Mesenteric fat pad (tissue), 1 donor: Measurements from ENCODE around the gene FBXL20. TPM values are rescaled to one million over a fixed set of nuclear protein-coding genes. Genes with fewer than 3 reads are reported as not detected.
"Not testable (repeated sequence)": the region's sequence is repeated elsewhere in the genome, so short reads cannot be mapped to it uniquely, and the experiment has no call there.

Experiments
- DNase-seq: peaks from one replicate; pipeline ENCODE4 v3.0.0-alpha.2; 2020; ENCODE audit warnings: low spot score
- total RNA-seq: library from RNA; stranded (reverse); fragmentation: NEBNext Ultra II Directional; extraction: Animal tissue kit (Norgen Biotek cat#: 25700); gene quantifications from one replicate; pipeline ENCODE4 v1.2.1, GENCODE V29; 2021
- donor health status: DM: yes; HTN: yes; CAD: no.

Gene FBXL20
- total RNA-seq, 1 donor from 2014 or later, result 17.4 TPM

- not testable (repeated sequence) for DNase-seq
These were observed 67.2 kb downstream of the FBXL20 start for GRCh38 chr17:39334008-39334744.

DNA sequence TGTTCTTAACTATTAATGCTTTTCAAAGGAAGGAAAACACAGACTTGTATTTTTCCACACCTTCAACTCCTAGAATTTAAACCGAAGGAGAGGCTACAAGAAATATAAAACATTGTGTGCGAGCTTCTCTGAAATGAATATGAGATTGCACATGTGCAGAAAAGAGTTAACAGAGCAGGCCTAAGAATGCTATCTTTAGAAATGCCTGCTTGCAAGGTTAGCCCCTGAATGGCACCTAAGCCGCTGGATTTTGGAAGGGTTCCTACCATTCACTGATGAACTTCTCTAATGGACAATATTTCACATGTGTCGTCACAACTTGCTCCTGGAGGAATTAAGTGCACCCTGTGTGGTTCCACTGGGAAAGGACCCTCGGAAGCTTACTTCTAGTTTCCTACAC is 69.3 kb downstream of the FBXL20 start:
- DNase-seq, result no peak

- no peak for DNase-seq
These were observed 72.6 kb downstream of the FBXL20 start for GRCh38 chr17:39328815-39329214.

GRCh38 chr17:39327109-39327508 is 74.3 kb downstream of the FBXL20 start:
- no peak for DNase-seq

DNA sequence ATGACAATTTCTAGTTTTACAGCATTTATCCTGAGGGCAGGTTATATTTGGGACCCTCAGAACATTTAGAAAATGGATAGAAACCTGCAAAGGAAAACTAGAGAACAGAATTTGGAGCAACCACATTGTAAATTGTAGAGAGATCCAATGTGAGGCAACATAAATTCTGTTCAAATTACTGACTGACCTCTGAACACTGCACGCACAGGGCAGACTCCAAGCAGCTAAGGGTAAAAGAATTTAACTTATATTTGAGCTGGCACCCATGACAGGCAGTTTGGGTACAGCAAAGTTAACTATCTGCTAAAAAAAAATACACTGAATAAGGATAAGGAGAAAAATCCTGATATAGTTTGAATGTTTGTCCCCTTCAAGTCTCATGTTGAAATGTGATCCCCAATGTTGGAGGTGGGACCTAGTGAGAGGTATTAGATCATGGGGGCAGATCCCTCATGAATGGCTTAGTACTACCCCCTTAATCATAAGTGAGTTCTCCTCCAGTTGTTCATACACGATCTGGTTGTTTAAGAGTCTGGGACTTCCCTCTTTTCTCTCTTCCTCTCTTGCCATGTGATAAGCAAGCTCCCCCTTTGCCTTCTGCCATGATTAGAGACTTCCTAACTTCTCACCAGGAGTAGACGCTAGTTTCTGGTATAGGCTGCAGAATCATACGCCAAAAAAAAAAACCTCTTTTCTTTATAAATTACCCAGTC is 75.7 kb downstream of the FBXL20 start:
- DNase-seq, result no peak

DNA sequence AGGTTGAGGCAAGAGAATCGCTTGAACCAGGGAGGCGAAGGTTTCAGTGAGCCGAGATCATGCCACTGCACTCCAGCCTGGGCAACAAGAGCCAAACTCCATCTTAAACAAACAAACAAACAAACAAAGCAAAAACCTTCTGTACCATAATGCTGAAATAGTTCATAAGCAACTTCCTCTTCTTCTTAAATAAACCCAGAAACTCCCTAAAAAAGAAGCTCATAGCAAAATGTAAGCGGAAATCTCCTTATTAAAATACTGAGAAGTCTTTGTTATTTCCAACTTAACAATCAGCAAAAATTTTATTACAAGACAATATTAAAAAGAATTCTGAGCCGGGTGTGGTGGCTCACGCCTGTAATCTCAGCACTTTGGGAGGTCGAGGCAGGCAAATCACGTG is 82.8 kb downstream of the FBXL20 start:
- no peak for DNase-seq

GRCh38 chr17:39306509-39307212 is 94.8 kb downstream of the FBXL20 start:
- no peak for DNase-seq

DNA sequence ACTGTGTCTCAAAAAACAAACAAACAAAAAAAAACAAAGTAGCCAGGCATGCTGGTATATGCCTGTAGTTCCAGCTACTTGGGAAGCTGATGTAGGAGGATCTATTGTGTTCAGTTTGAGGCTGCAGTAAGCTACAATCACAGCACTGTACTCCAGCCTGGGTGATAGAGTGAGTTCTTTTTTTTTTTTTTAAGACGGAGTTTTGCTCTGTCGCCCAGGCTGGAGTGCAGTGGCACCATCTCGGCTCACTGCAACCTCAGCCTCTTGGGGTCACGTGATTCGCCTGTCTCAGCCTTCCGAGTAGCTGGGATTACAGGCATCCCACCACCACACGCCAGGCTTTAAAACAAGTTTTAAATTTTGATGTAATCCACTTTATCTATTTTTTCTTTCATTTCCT is 95.4 kb downstream of the FBXL20 start:
- DNase-seq, result no peak

GRCh38 chr17:39304188-39304587 is 97.2 kb downstream of the FBXL20 start:
- no peak for DNase-seq

GRCh38 chr17:39294060-39294459 is 107.4 kb downstream of the FBXL20 start:
- DNase-seq, result no peak

DNA sequence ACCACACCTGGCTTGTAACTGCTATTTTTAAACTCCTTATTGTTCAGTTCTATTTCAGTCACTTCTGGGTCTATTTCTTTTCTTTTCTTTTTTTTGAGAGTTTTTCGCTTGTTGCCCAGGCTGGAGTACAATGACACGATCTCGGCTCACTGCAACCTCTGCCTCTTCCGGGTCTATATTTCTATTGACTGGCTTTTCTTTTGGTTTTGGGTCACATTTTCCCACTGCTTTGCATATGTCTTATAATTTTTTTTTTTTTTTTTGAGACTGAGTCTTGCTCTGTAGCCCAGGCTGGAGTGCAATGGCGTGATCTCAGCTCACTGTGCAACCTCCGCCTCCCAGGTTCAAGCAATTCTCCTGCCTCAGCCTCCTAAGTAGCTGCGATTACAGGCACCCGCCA is 108.9 kb downstream of the FBXL20 start:
- DNase-seq, result not testable (repeated sequence)

DNA sequence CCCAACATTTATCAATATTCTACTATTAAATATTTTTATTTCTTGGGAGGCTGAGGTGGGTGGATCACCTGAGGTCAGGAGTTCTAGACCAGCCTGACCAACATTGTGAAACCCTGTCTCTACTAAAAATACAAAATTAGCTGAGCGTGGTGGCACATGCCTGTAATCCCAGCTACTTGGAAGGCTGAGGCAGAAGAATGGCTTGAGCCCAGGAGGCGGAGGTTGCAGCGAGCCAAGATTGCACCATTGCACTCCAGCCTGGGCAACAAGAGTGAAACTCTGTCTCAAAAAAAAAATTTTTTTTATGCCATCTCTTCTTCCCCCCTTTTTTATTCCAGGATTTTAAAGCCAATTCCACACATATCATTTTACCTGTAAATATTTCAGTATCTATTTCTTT is 114.9 kb downstream of the FBXL20 start:
- not testable (repeated sequence) for DNase-seq

- DNase-seq, result no peak
These were observed 116.7 kb downstream of the FBXL20 start for GRCh38 chr17:39284685-39285084.

DNA sequence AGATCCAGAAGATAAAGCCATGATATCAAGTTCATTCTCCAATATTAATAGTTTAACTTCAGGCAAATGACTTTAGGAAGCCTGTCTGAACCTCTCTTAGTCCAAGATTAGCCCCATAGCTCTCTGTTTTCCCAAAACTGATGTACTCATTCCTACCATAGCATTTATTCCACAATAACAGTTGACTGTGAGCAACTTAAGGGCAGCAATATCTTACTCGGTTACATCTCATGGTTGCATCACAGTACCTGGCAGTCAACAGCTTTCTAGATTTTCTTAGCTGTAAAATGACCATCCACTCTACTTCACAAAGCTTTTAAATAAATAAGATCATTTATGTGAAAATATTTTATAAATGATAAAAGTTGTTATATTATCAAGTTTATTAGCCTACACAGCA is 117.5 kb downstream of the FBXL20 start:
- DNase-seq, result no peak

DNA sequence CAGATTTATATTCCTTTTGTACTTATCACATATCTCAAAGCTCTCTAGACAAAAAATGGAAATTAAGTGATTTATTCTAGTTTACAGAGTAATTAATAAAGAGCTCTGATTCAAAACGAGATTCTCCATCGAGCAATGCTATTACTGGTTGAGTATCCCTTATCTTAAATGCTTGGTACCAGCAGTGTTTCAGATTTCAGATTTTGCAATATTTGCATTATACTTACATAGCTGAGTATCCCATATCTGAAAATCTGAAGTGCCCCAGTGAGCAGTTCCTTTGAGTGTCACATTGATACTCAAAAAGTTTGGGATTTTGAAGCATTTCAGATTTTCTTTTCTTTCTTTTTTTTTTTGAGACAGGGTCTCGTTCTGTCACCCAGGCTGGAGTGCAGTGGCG is 118.3 kb downstream of the FBXL20 start:
- DNase-seq, result no peak

DNA sequence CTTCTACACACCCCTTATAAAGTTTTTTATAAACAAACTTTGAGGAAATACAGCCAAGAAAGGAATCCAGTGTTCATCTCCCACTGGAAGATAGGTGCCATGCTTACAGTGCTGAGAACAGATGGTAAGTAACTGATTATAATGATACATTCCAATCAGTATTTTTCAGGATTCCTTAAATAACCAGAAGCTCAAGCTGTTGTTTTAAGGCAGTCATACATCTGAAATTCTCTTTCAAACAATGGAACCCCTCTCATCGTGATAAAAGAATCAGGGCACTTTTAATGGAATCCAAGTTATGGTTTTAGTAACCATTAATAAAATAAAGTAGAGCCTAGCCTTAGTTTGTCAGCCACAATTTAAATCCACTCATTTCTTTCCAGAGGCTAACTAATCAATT is 119.6 kb downstream of the FBXL20 start:
- no peak for DNase-seq

DNA sequence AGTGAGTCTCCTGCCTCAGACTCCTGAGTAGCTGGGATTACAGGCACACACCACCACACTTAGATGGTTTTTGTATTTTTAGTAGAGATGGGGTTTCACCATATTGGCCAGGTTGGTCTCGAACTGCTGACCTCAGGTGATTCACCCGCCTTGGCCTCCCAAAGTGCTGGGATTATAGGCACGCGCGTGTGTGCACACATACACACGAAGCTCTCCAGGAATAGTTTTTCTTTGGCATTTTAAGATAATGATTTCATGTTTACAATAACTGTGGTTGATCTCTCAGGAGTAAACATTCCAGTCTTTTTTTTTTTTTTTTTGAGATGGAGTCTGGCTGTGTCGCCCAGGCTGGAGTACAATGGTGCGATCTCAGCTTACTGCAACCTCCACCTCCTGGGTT is 123.2 kb downstream of the FBXL20 start:
- not testable (repeated sequence) for DNase-seq

- no peak for DNase-seq
These were observed 124.3 kb downstream of the FBXL20 start for GRCh38 chr17:39277110-39277509.

DNA sequence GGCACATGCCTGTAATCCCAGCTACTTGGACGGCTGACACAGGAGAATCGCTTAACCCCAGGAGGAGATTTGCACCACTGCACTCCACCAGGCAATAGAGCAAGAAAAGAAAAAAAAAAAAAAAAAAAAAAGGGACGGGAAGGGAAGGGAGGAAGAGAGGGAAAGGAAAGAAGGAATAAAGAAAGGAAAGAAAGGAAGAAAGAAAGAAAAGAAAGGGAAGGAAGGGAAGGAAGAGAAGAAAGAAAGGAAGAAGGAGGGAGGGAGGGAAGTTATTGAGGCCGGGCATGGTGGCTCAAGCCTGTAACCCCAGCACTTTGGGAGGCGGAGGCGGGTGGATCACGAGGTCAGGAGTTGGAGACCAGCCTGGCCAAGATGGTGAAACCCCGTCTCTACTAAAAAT is 125.3 kb downstream of the FBXL20 start:
- DNase-seq, result no peak

- DNase-seq, result no peak
These were observed 129.9 kb downstream of the FBXL20 start for GRCh38 chr17:39271546-39271945.

DNA sequence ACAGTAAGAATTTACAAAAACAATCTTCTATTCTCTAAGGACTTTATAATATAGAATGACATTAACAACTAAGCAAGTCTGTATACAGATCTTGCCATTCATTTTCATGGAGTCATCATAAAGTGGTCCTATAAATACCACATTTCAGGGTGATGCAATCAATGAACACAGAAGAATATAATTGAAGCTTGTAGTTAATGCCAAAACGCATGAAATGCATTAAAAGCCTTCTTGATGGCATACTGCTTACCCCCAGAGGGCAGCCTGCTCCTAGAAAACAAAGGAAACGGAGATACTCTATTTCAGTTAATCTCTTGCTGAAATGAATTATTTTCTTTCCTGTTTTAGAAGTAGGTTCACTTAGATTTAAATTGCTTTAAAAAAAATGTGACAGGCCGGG is 130.5 kb downstream of the FBXL20 start:
- no peak for DNase-seq

- DNase-seq, result no peak
These were observed 137.3 kb downstream of the FBXL20 start for GRCh38 chr17:39264119-39264518.
